K562 (cell line): ENCODE results near the gene FRYL. TPM values are rescaled to one million over a fixed set of nuclear protein-coding genes. Genes with fewer than 3 reads are reported as not detected.

Experiments
- ATAC-seq: fragments of 200-7000 bp; cut with Tn5 transposase; 3 replicates; pipeline ENCODE4 v1.9.1; 2020; ENCODE audit warnings: moderate library complexity
- BruUV-seq: library from RNA; stranded (reverse); fragments of 400-500 nt; replicated peaks from 2 replicates; lab custom pipeline; 2021; lab: Mats Ljungman, UMichigan
- CTCF ChIA-PET: fragments of 300-600 bp; formaldehyde crosslinking; extraction: SDS; loops from one replicate; lab custom pipeline; 2021; ENCODE audit warnings: low intra/inter-chr PET ratio; lab: Yijun Ruan, JAX
- POLR2A ChIA-PET: fragments of 300-600, 350-650 bp; sonication (Branson Sonifier 250); formaldehyde crosslinking; extraction: SDS; loops from one replicate; lab custom pipeline; 2021; ENCODE audit warnings: antibody characterized with exemption, inconsistent platforms; lab: Yijun Ruan, JAX
- DNase-seq, 4 experiments: peaks; one replicate each; pipeline versions ENCODE4 v3.0.0 to v3.0.0-alpha.2; 2011 to 2018; ENCODE audit warnings: low spot score in 3 of 4, mixed read lengths in 3 of 4; ENCODE audit errors: extremely low read depth in 1 of 4
- FAIRE-seq: peaks from 2 replicates; lab custom pipeline; 2011; peaks lifted over from hg19 to GRCh38; lab: Jason Lieb, UNC
- H2AFZ ChIP-seq: 2 replicates; pipeline ENCODE4 v1.6.0; 2011; ENCODE audit warnings: low read depth, low read length, control low read depth, inconsistent platforms
- H3K27ac ChIP-seq: fragments of 200-600 bp; 3 replicates; pipeline ENCODE4 v1.8.0; 2011; ENCODE audit warnings: low read depth, mild to moderate bottlenecking, control low read depth, inconsistent platforms, low read length, moderate library complexity, mixed read lengths; ENCODE audit errors: extremely low read depth
- H3K27me3 ChIP-seq, 2 experiments: fragments of 300-600 bp in 1 of 2; 2 replicates in 1 of 2; 3 replicates in 1 of 2; pipeline versions ENCODE4 v1.6.0 to v1.8.0; 2011; ENCODE audit warnings: inconsistent platforms in 2 of 2, low read length in 2 of 2, mild to moderate bottlenecking in 1 of 2, mixed read lengths in 1 of 2, moderate library complexity in 1 of 2; ENCODE audit not compliant: control insufficient read depth in 2 of 2, insufficient read depth in 2 of 2
- H3K36me3 ChIP-seq: fragments of 300-600 bp; 3 replicates; pipeline ENCODE4 v1.8.0; 2011; ENCODE audit warnings: mild to moderate bottlenecking, low read length, inconsistent platforms; ENCODE audit not compliant: control insufficient read depth, insufficient read depth
- H3K4me1 ChIP-seq, 2 experiments: fragments of 200-600 bp in 1 of 2; replicated peaks in 1 of 2; 2 replicates in 1 of 2; 3 replicates in 1 of 2; pipeline versions ENCODE4 v1.5.1 to v1.8.0; 2011; ENCODE audit warnings: inconsistent platforms in 2 of 2, low read length in 2 of 2, mild to moderate bottlenecking in 1 of 2, mixed read lengths in 1 of 2, moderate library complexity in 1 of 2; ENCODE audit not compliant: control insufficient read depth in 2 of 2, insufficient read depth in 2 of 2
- H3K4me2 ChIP-seq: 2 replicates; pipeline ENCODE4 v1.6.1; 2011; ENCODE audit warnings: low read length, control low read depth, inconsistent platforms, mixed read lengths; ENCODE audit not compliant: insufficient read depth
- H3K4me3 ChIP-seq: fragments of 200-600 bp; sonication (generic), shearing (Covaris generic); 2 replicates; pipeline ENCODE4 v1.5.1; 2016; ENCODE audit warnings: control low read depth, inconsistent platforms
- H3K79me2 ChIP-seq: fragments of 200-600 bp; 3 replicates; pipeline ENCODE4 v1.8.0; 2011; ENCODE audit warnings: low read length, inconsistent platforms; ENCODE audit not compliant: control insufficient read depth, insufficient read depth
- H3K9ac ChIP-seq, 2 experiments: 2 replicates each; pipeline versions ENCODE4 v1.6.0 to v1.6.1; 2011; ENCODE audit warnings: low read depth in 2 of 2, low read length in 2 of 2, control low read depth in 1 of 2, inconsistent platforms in 1 of 2, mild to moderate bottlenecking in 1 of 2, mixed read lengths in 1 of 2; ENCODE audit not compliant: insufficient read depth in 1 of 2
- H3K9me1 ChIP-seq: one replicate; pipeline ENCODE4 v1.6.0; 2011; ENCODE audit warnings: inconsistent platforms, mild to moderate bottlenecking, low read length, moderate library complexity; ENCODE audit not compliant: control insufficient read depth, insufficient read depth
- H3K9me3 ChIP-seq: replicated peaks from 2 replicates; pipeline ENCODE4 v1.5.1; 2011; ENCODE audit warnings: low read depth, low read length, inconsistent platforms; ENCODE audit not compliant: control insufficient read depth, insufficient read depth
- H4K20me1 ChIP-seq: replicated peaks from 2 replicates; pipeline ENCODE4 v1.6.1; 2011; ENCODE audit warnings: low read length, inconsistent platforms, mixed read lengths; ENCODE audit not compliant: control insufficient read depth, insufficient read depth
- CSDE1 ChIP-seq, 2 experiments: fragments of 450-650 bp; IDR thresholded peaks; 2 replicates each; pipeline ENCODE4 v1.6.1; 2016; ENCODE audit warnings: mild to moderate bottlenecking in 1 of 2
- ESRRA ChIP-seq: fragments of 450-650 bp; IDR thresholded peaks from 2 replicates; pipeline ENCODE4 v1.6.1; 2014; ENCODE audit warnings: low read depth, mild to moderate bottlenecking, moderate library complexity, borderline replicate concordance
- HNRNPLL ChIP-seq: fragments of 200-400 bp; formaldehyde crosslinking; IDR thresholded peaks from 2 replicates; pipeline ENCODE4 v1.6.1; 2017; ENCODE audit warnings: low read length, low read depth, mild to moderate bottlenecking; ENCODE audit not compliant: poor library complexity, severe bottlenecking
- KLF13 ChIP-seq: fragments of 450-650 bp; IDR thresholded peaks from 2 replicates; pipeline ENCODE4 v1.6.1; 2016; ENCODE audit warnings: missing genetic modification characterization, low read depth, mild to moderate bottlenecking, missing compliant biosample characterization, moderate library complexity, borderline replicate concordance
- MAFG ChIP-seq: fragments of 450-650 bp; conservative IDR thresholded peaks from 2 replicates; pipeline ENCODE4 v1.6.1; 2016; ENCODE audit warnings: missing genetic modification characterization, missing compliant biosample characterization
- NCOA6 ChIP-seq: fragments of 450-650 bp; IDR thresholded peaks from 2 replicates; pipeline ENCODE4 v1.6.1; 2017; ENCODE audit warnings: mild to moderate bottlenecking
- PBX2 ChIP-seq, 2 experiments: IDR thresholded peaks in 1 of 2; conservative IDR thresholded peaks in 1 of 2; 2 replicates each; pipeline ENCODE4 v1.6.1; 2016; ENCODE audit warnings: low read depth in 2 of 2, mild to moderate bottlenecking in 1 of 2, missing compliant biosample characterization in 1 of 2, missing genetic modification characterization in 1 of 2, moderate library complexity in 1 of 2
- POLR2AphosphoS5 ChIP-seq: IDR thresholded peaks from 2 replicates; pipeline ENCODE4 v1.6.1; 2011; ENCODE audit warnings: mild to moderate bottlenecking, low read depth, low read length, moderate library complexity; ENCODE audit not compliant: control insufficient read depth, insufficient read depth
- SIN3A ChIP-seq, 2 experiments: fragments of 150-350 bp in 1 of 2; IDR thresholded peaks; 2 replicates each; pipeline ENCODE4 v1.6.1; 2011 to 2016; ENCODE audit warnings: borderline replicate concordance in 2 of 2, low read depth in 2 of 2, low read length in 2 of 2, mild to moderate bottlenecking in 2 of 2, moderate library complexity in 2 of 2; ENCODE audit not compliant: control insufficient read depth in 1 of 2
- SIX5 ChIP-seq, 2 experiments: IDR thresholded peaks; 2 replicates each; pipeline ENCODE4 v1.6.1; 2011; ENCODE audit warnings: low read length in 2 of 2, borderline replicate concordance in 1 of 2, low read depth in 1 of 2, mild to moderate bottlenecking in 1 of 2, moderate library complexity in 1 of 2; ENCODE audit not compliant: insufficient read depth in 1 of 2
- TRIM28 ChIP-seq: fragments of 450-650 bp; IDR thresholded peaks from 2 replicates; pipeline ENCODE4 v1.6.1; 2017
- U2AF1 ChIP-seq: fragments of 200-400 bp; formaldehyde crosslinking; optimal IDR thresholded peaks from 2 replicates; pipeline ENCODE3; 2017; ENCODE audit warnings: mild to moderate bottlenecking, low read depth, low read length, moderate library complexity
- ZBTB7A ChIP-seq: IDR thresholded peaks from 2 replicates; pipeline ENCODE4 v1.6.1; 2011; ENCODE audit warnings: low read depth, mild to moderate bottlenecking, low read length, moderate library complexity, borderline replicate concordance; ENCODE audit not compliant: control insufficient read depth
- ZNF212 ChIP-seq: fragments of 450-650 bp; formaldehyde crosslinking; IDR thresholded peaks from 2 replicates; pipeline ENCODE4 v1.4.0; 2020; ENCODE audit warnings: mild to moderate bottlenecking
- ZNF354B ChIP-seq: fragments of 250-450 bp; sonication (Bioruptor Pico); IDR thresholded peaks from 2 replicates; pipeline ENCODE4 v1.4.0; 2020
- ZNF408 ChIP-seq: fragments of 250-450 bp; sonication (Bioruptor Pico); IDR thresholded peaks from 2 replicates; pipeline ENCODE4 v1.4.0; 2020; ENCODE audit warnings: low read depth, mild to moderate bottlenecking, moderate library complexity
- ZNF444 ChIP-seq: fragments of 250-450 bp; sonication (Bioruptor Pico); IDR thresholded peaks from 2 replicates; pipeline ENCODE4 v1.4.0; 2020; ENCODE audit warnings: mild to moderate bottlenecking, moderate library complexity
- ZNF785 ChIP-seq: fragments of 250-450 bp; sonication (Bioruptor Pico); IDR thresholded peaks from 2 replicates; pipeline ENCODE4 v1.4.0; 2020; ENCODE audit warnings: mild to moderate bottlenecking
- WGBS: fragments of 100-300 bp; shearing (Covaris generic); methylation state at CpG from one replicate; pipeline ENCODE4 v1.1.6; 2016; ENCODE audit warnings: low coverage, mixed read lengths; ENCODE audit not compliant: insufficient coverage; ENCODE audit errors: missing lambda C conversion rate; 5-methylcytosine and 5-hydroxymethylcytosine counted together
- in situ Hi-C: fragments of 300-500 bp; cut with MboI; formaldehyde crosslinking; loops from 4 replicates; pipeline ENCODE4 v1.15.0; 2018; ENCODE audit warnings: inconsistent platforms, mixed read lengths
- intact Hi-C: fragments of 100-400 bp; cut with micrococcal nuclease; formaldehyde crosslinking; loops from 2 replicates; pipeline ENCODE4 v1.14.2; 2022
- polyA plus RNA-seq, 8 experiments: library from polyadenylated mRNA; depleted of rRNA in 4 of 8; stranded (reverse) in 5 of 8; unstranded in 3 of 8; fragments of >200 nt; fragmentation: Nextera tagmentation in 2 of 8; fragmentation: Illumina TruSeq in 1 of 8; extraction: Ambion mirVana in 2 of 8; extraction: Trizol in 1 of 8; gene quantifications; 2 replicates each; pipeline versions ENCODE4 v1.2.1 to v1.2.3, GENCODE V29; 2011 to 2014; ENCODE audit warnings: inconsistent platforms in 1 of 8, missing spikeins in 1 of 8
- total RNA-seq, 7 experiments: library from RNA; depleted of rRNA in 6 of 7; stranded (reverse); fragments of >200 nt in 6 of 7; fragmentation: Illumina TruSeq in 2 of 7; extraction: Trizol in 2 of 7; gene quantifications; 2 replicates each; pipeline versions ENCODE4 v1.2.1 to v1.2.3, GENCODE V29; 2011 to 2021; ENCODE audit warnings: low replicate concordance in 1 of 7
- TF ChIP-seq, protein P1 (sequence below): sonication (generic); formaldehyde crosslinking; IDR thresholded peaks from 2 replicates; pipeline ENCODE4 v1.8.0; 2022; ENCODE audit warnings: mild to moderate bottlenecking, missing genetic modification reagents, borderline replicate concordance

The FRYL gene
- total and polyA plus RNA-seq, 9 of the 15 experiments (the other 6 are each of a cell fraction or from before 2014, with no cell fraction given): 7.2 to 34.9 (median 15.9) TPM

DNA sequence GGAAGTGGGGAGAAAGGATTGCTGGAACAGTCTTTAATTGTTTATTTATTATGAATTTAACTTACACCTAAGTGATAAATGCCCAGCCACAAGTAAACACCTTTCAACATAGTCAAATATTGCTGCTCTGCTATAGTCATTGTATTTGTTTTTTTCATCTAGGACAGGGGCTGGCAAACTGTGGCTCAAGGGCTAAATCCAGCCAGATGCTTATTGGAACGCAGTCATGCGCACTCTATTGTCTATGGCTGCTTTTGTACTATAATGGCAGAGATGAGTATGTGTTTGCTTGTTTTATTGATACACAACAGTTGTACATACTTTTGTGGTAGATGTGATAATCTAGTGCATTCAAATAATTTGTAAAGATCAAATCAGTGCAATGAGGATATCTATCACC, 194.7 kb downstream of the FRYL start:
- no peak overlapping the region for H3K27ac ChIP-seq
- in situ Hi-C loops (loop anchor here (5.0 kb wide), 1 partner anchor 97 kb away; no protein-coding TSS in a partner anchor), intact Hi-C loops (no loop called here)
- H4K20me1 ChIP-seq: no peaks in the 10 kb centered on the region
- no peaks in the 10 kb centered on the region for H3K9me1 ChIP-seq
- no peaks in the 10 kb centered on the region; a peak in 1 of 5 replicates for H3K4me1 ChIP-seq
- POLR2A ChIA-PET: no interaction called here
- no peak overlapping the region for H3K9ac ChIP-seq
- no peaks in the 10 kb centered on the region for H3K9me3 ChIP-seq
- H3K79me2 ChIP-seq: no peaks in the 10 kb centered on the region
- no peak overlapping the region for H3K4me2 ChIP-seq
- CTCF ChIA-PET: no interaction called here
- no peak for FAIRE-seq
- H2AFZ ChIP-seq: no peak overlapping the region
- no peak for DNase-seq
- no peak for ATAC-seq
- H3K4me3 ChIP-seq: no peak overlapping the region
- H3K36me3 ChIP-seq: peaks cover 53% of the 10 kb centered on the region
- 97% methylated on average over 2 of the region's 2 CpGs for WGBS
- H3K27me3 ChIP-seq: no peaks in the 10 kb centered on the region
- no TSS peak for BruUV-seq
- TF ChIP-seq TRIM28 (no peak), NCOA6 (no peak), MAFG (no peak), PBX2 (CRISPR knock-in tag; IDR thresholded peaks at IDR 0.05; ENCODE audit: low read depth) (no peak), PBX2 (tag; conservative IDR thresholded peaks at IDR 0.05; ENCODE audit: low read depth) (no peak), HNRNPLL (no peak), KLF13 (tag) (no peak), ZNF785 (CRISPR knock-in tag) (no peak), ZNF408 (CRISPR knock-in tag) (no peak), SIN3A (IDR thresholded peaks at IDR 0.05; ENCODE audit: borderline replicate concordance in 2 of 2, control insufficient read depth in 1 of 2, low read depth in 2 of 2, low read length in 2 of 2) (no peak), ZNF354B (CRISPR knock-in tag) (no peak), ZNF212 (CRISPR knock-in tag) (no peak), SIX5 (IDR thresholded peaks at IDR 0.05; ENCODE audit: borderline replicate concordance in 1 of 2, insufficient read depth in 1 of 2, low read depth in 1 of 2, low read length in 2 of 2) (no peak), CSDE1 (IDR thresholded peaks at IDR 0.05) (no peak), ZBTB7A (no peak), U2AF1 (no peak), ESRRA (no peak), POLR2AphosphoS5 (no peak), ZNF444 (CRISPR knock-in tag) (no peak)
- TF ChIP-seq, protein P1, sequence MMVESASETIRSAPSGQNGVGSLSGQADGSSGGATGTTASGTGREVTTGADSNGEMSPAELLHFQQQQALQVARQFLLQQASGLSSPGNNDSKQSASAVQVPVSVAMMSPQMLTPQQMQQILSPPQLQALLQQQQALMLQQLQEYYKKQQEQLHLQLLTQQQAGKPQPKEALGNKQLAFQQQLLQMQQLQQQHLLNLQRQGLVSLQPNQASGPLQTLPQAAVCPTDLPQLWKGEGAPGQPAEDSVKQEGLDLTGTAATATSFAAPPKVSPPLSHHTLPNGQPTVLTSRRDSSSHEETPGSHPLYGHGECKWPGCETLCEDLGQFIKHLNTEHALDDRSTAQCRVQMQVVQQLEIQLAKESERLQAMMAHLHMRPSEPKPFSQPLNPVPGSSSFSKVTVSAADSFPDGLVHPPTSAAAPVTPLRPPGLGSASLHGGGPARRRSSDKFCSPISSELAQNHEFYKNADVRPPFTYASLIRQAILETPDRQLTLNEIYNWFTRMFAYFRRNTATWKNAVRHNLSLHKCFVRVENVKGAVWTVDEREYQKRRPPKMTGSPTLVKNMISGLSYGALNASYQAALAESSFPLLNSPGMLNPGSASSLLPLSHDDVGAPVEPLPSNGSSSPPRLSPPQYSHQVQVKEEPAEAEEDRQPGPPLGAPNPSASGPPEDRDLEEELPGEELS: no peak
